C4-2B (cell line): ENCODE data around the gene RNMT.

Experiments
- ZFX ChIP-seq: fragments of 450-650 bp; IDR thresholded peaks from 2 replicates; pipeline ENCODE4 v1.6.1; 2017
- TF ChIP-seq, protein P1 (sequence below): fragments of 450-650 bp; conservative IDR thresholded peaks from 2 replicates; pipeline ENCODE4 v1.5.1; 2017; ENCODE audit warnings: mild to moderate bottlenecking

- TF ChIP-seq, protein P1, sequence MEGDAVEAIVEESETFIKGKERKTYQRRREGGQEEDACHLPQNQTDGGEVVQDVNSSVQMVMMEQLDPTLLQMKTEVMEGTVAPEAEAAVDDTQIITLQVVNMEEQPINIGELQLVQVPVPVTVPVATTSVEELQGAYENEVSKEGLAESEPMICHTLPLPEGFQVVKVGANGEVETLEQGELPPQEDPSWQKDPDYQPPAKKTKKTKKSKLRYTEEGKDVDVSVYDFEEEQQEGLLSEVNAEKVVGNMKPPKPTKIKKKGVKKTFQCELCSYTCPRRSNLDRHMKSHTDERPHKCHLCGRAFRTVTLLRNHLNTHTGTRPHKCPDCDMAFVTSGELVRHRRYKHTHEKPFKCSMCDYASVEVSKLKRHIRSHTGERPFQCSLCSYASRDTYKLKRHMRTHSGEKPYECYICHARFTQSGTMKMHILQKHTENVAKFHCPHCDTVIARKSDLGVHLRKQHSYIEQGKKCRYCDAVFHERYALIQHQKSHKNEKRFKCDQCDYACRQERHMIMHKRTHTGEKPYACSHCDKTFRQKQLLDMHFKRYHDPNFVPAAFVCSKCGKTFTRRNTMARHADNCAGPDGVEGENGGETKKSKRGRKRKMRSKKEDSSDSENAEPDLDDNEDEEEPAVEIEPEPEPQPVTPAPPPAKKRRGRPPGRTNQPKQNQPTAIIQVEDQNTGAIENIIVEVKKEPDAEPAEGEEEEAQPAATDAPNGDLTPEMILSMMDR = no peak
- no peak for TF ChIP-seq ZFX
Measured at GRCh38 chr18:13810950-13811485, 84.5 kb downstream of the RNMT start.
